Liver (tissue), 9 donors: Measurements from ENCODE around the gene MAP3K12. TPM values are rescaled to one million over a fixed set of nuclear protein-coding genes. Genes with fewer than 3 reads are reported as not detected.

Experiments used
- DNase-seq: peaks from one replicate; pipeline ENCODE4 v3.0.0-alpha.2; 2017; ENCODE audit warnings: low spot score
- H3K27ac ChIP-seq, 2 donors: one replicate each; pipeline ENCODE4 v1.7.0; 2013; ENCODE audit warnings: inconsistent platforms in 2 of 2, low read length in 2 of 2, control low read depth in 1 of 2, low read depth in 1 of 2, mild to moderate bottlenecking in 1 of 2
- H3K27me3 ChIP-seq, 4 donors: one replicate each; pipeline versions ENCODE4 v1.6.1 to v1.7.0; 2013; ENCODE audit warnings: low read length in 3 of 4, inconsistent platforms in 1 of 4, mild to moderate bottlenecking in 1 of 4, moderate library complexity in 1 of 4; ENCODE audit not compliant: control insufficient read depth in 4 of 4, insufficient read depth in 4 of 4
- H3K36me3 ChIP-seq, 4 donors: one replicate each; pipeline versions ENCODE4 v1.6.1 to v1.7.0; 2013; ENCODE audit warnings: low read length in 3 of 4, mild to moderate bottlenecking in 3 of 4, low read depth in 1 of 4, moderate library complexity in 1 of 4; ENCODE audit not compliant: control insufficient read depth in 4 of 4, insufficient read depth in 3 of 4
- H3K4me1 ChIP-seq, 4 donors: one replicate each; pipeline versions ENCODE4 v1.6.1 to v1.7.0; 2013; ENCODE audit warnings: low read length in 3 of 4, mild to moderate bottlenecking in 3 of 4, moderate library complexity in 1 of 4; ENCODE audit not compliant: control insufficient read depth in 4 of 4, insufficient read depth in 4 of 4
- H3K4me3 ChIP-seq, 3 donors: one replicate each; pipeline versions ENCODE4 v1.6.1 to v1.7.0; 2013; ENCODE audit warnings: low read length in 3 of 3, control low read depth in 1 of 3, low read depth in 1 of 3, mild to moderate bottlenecking in 1 of 3
- H3K9ac ChIP-seq, 2 donors: one replicate each; pipeline ENCODE4 v1.7.0; 2013; ENCODE audit warnings: low read length in 2 of 2, mild to moderate bottlenecking in 2 of 2, moderate library complexity in 2 of 2, control low read depth in 1 of 2, low read depth in 1 of 2
- H3K9me3 ChIP-seq, 4 donors: one replicate each; pipeline versions ENCODE4 v1.6.1 to v1.7.0; 2013; ENCODE audit warnings: low read length in 3 of 4; ENCODE audit not compliant: control insufficient read depth in 4 of 4
- EGR1 ChIP-seq, 2 donors: IDR thresholded peaks; 2 replicates each; pipeline ENCODE4 v1.6.1; 2016 to 2018; ENCODE audit warnings: antibody characterized with exemption in 2 of 2, low read depth in 2 of 2
- FOXA1 ChIP-seq: IDR thresholded peaks from 2 replicates; pipeline ENCODE4 v1.6.1; 2016; ENCODE audit warnings: antibody characterized with exemption
- FOXA2 ChIP-seq: IDR thresholded peaks from 2 replicates; pipeline ENCODE4 v1.6.1; 2016; ENCODE audit warnings: antibody characterized with exemption
- GABPA ChIP-seq, 2 donors: IDR thresholded peaks in 1 of 2; conservative IDR thresholded peaks in 1 of 2; 2 replicates each; pipeline ENCODE4 v1.6.1; 2016; ENCODE audit warnings: antibody characterized with exemption in 2 of 2, mild to moderate bottlenecking in 1 of 2, moderate library complexity in 1 of 2
- HNF4A ChIP-seq, 2 donors: conservative IDR thresholded peaks; 2 replicates each; pipeline ENCODE4 v1.6.1; 2016; ENCODE audit warnings: antibody characterized with exemption in 2 of 2, mild to moderate bottlenecking in 2 of 2
- HNF4G ChIP-seq: IDR thresholded peaks from 2 replicates; pipeline ENCODE4 v1.6.1; 2016; ENCODE audit warnings: antibody characterized with exemption
- JUND ChIP-seq, 2 donors: IDR thresholded peaks; 2 replicates each; pipeline ENCODE4 v1.6.1; 2016; ENCODE audit warnings: antibody characterized with exemption in 2 of 2
- NR2F2 ChIP-seq: IDR thresholded peaks from 2 replicates; pipeline ENCODE4 v1.6.1; 2016; ENCODE audit warnings: antibody characterized with exemption
- RAD21 ChIP-seq, 2 donors: IDR thresholded peaks; 2 replicates each; pipeline ENCODE4 v1.6.1; 2016; ENCODE audit warnings: antibody characterized with exemption in 2 of 2, mild to moderate bottlenecking in 2 of 2
- RXRA ChIP-seq, 2 donors: IDR thresholded peaks; 2 replicates each; pipeline ENCODE4 v1.6.1; 2017 to 2018; ENCODE audit warnings: antibody characterized with exemption in 2 of 2, mild to moderate bottlenecking in 1 of 2
- SP1 ChIP-seq: IDR thresholded peaks from 2 replicates; pipeline ENCODE4 v1.6.1; 2018; ENCODE audit warnings: antibody characterized with exemption, mild to moderate bottlenecking
- TAF1 ChIP-seq: conservative IDR thresholded peaks from 2 replicates; pipeline ENCODE4 v1.6.1; 2016; ENCODE audit warnings: antibody characterized with exemption, mild to moderate bottlenecking
- YY1 ChIP-seq: IDR thresholded peaks from 2 replicates; pipeline ENCODE4 v1.6.1; 2016; ENCODE audit warnings: antibody characterized with exemption, mild to moderate bottlenecking
- WGBS: extraction: QIAGEN DNeasy Blood & Tissue Kit; methylation state at CpG from one replicate; pipeline ENCODE4 v1.1.7; 2013; 5-methylcytosine and 5-hydroxymethylcytosine counted together
- polyA plus RNA-seq, 2 donors: library from polyadenylated mRNA; stranded (reverse) in 1 of 2; unstranded in 1 of 2; fragments of 200-250 nt in 1 of 2; fragments of >200 nt in 1 of 2; fragmentation: Nextera tagmentation in 1 of 2; extraction: Ambion mirVana in 1 of 2; gene quantifications; one replicate each; pipeline versions ENCODE4 v1.2.1 to v1.2.3, GENCODE V29; 2013 to 2015
- total RNA-seq, 2 donors: library from RNA; depleted of rRNA; stranded (reverse); fragments of >200 nt; gene quantifications; one replicate each; pipeline ENCODE4 v1.2.3, GENCODE V29; 2014
- TF ChIP-seq, protein P1 (sequence below): IDR thresholded peaks from 2 replicates; pipeline ENCODE4 v1.6.1; 2016; ENCODE audit warnings: antibody characterized with exemption, mild to moderate bottlenecking
- TF ChIP-seq, protein P2 (sequence below): IDR thresholded peaks from 2 replicates; pipeline ENCODE4 v1.6.1; 2016; ENCODE audit warnings: antibody characterized with exemption
- TF ChIP-seq, protein P3 (sequence below): IDR thresholded peaks from 2 replicates; pipeline ENCODE4 v1.6.1; 2016; ENCODE audit warnings: antibody characterized with exemption
- TF ChIP-seq, protein P4 (sequence below): fragments of 150-350 bp; IDR thresholded peaks from 2 replicates; pipeline ENCODE4 v1.5.1; 2017; ENCODE audit warnings: improper control_type of control experiment, low read depth, low read length; ENCODE audit not compliant: missing input control
- TF ChIP-seq, protein P5 (sequence below): IDR thresholded peaks from 2 replicates; pipeline ENCODE4 v1.6.1; 2016; ENCODE audit warnings: antibody characterized with exemption
- donor health status: healthy.
- donor health status: healthy.
- donor health status: healthy.
- donor health status: healthy.
- donor health status: healthy.

The MAP3K12 gene
- total and polyA plus RNA-seq, 4 donors: 0.53 to 2.4 (median 1.5) TPM

DNA sequence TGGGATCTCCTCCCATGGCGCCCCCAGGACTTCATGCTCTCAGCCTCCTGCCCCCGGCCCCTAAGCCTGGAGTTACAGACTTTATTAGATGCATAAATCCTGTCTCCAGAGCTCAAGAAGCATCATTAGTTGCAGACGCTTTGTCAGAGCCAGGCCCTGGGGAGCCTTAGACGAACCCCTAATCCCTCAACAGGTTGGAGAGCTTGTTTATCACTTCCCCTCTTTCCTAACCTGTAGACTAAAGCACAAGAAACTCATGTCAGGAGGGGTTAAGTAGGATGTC, 8.3 kb upstream of the MAP3K12 start:
- Histone ChIP-seq H3K4me1 (peaks cover 1 to 7% (median 5%) of the 10 kb centered on the region in 4 donors), H3K9me3 (no peaks in the 10 kb centered on the region), H3K27ac (no peak overlapping the region), H3K4me3 (no peak overlapping the region), H3K36me3 (peaks cover 0 to 27% (median 14%) of the 10 kb centered on the region in 4 donors), H3K9ac (no peak overlapping the region), H3K27me3 (no peaks in the 10 kb centered on the region)
- TF ChIP-seq EGR1 (IDR thresholded peaks at IDR 0.05; ENCODE audit: low read depth in 2 of 2) (no peak), FOXA1 (no peak), NR2F2 (no peak), GABPA (IDR thresholded peaks at IDR 0.05 in 1 of 2, conservative IDR thresholded peaks at IDR 0.05 in 1 of 2) (no peak), RAD21 (IDR thresholded peaks at IDR 0.05) (no peak), YY1 (no peak), SP1 (no peak), FOXA2 (no peak), TAF1 (no peak), RXRA (IDR thresholded peaks at IDR 0.05) (no peak), HNF4G (no peak), JUND (IDR thresholded peaks at IDR 0.05) (no peak), HNF4A (conservative IDR thresholded peaks at IDR 0.05) (no peak)
- TF ChIP-seq, protein P1, sequence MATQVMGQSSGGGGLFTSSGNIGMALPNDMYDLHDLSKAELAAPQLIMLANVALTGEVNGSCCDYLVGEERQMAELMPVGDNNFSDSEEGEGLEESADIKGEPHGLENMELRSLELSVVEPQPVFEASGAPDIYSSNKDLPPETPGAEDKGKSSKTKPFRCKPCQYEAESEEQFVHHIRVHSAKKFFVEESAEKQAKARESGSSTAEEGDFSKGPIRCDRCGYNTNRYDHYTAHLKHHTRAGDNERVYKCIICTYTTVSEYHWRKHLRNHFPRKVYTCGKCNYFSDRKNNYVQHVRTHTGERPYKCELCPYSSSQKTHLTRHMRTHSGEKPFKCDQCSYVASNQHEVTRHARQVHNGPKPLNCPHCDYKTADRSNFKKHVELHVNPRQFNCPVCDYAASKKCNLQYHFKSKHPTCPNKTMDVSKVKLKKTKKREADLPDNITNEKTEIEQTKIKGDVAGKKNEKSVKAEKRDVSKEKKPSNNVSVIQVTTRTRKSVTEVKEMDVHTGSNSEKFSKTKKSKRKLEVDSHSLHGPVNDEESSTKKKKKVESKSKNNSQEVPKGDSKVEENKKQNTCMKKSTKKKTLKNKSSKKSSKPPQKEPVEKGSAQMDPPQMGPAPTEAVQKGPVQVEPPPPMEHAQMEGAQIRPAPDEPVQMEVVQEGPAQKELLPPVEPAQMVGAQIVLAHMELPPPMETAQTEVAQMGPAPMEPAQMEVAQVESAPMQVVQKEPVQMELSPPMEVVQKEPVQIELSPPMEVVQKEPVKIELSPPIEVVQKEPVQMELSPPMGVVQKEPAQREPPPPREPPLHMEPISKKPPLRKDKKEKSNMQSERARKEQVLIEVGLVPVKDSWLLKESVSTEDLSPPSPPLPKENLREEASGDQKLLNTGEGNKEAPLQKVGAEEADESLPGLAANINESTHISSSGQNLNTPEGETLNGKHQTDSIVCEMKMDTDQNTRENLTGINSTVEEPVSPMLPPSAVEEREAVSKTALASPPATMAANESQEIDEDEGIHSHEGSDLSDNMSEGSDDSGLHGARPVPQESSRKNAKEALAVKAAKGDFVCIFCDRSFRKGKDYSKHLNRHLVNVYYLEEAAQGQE: no peak
- TF ChIP-seq, protein P2, sequence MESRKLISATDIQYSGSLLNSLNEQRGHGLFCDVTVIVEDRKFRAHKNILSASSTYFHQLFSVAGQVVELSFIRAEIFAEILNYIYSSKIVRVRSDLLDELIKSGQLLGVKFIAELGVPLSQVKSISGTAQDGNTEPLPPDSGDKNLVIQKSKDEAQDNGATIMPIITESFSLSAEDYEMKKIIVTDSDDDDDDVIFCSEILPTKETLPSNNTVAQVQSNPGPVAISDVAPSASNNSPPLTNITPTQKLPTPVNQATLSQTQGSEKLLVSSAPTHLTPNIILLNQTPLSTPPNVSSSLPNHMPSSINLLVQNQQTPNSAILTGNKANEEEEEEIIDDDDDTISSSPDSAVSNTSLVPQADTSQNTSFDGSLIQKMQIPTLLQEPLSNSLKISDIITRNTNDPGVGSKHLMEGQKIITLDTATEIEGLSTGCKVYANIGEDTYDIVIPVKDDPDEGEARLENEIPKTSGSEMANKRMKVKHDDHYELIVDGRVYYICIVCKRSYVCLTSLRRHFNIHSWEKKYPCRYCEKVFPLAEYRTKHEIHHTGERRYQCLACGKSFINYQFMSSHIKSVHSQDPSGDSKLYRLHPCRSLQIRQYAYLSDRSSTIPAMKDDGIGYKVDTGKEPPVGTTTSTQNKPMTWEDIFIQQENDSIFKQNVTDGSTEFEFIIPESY: no peak
- TF ChIP-seq, protein P3, sequence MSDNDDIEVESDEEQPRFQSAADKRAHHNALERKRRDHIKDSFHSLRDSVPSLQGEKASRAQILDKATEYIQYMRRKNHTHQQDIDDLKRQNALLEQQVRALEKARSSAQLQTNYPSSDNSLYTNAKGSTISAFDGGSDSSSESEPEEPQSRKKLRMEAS: no peak
- TF ChIP-seq, protein P4, sequence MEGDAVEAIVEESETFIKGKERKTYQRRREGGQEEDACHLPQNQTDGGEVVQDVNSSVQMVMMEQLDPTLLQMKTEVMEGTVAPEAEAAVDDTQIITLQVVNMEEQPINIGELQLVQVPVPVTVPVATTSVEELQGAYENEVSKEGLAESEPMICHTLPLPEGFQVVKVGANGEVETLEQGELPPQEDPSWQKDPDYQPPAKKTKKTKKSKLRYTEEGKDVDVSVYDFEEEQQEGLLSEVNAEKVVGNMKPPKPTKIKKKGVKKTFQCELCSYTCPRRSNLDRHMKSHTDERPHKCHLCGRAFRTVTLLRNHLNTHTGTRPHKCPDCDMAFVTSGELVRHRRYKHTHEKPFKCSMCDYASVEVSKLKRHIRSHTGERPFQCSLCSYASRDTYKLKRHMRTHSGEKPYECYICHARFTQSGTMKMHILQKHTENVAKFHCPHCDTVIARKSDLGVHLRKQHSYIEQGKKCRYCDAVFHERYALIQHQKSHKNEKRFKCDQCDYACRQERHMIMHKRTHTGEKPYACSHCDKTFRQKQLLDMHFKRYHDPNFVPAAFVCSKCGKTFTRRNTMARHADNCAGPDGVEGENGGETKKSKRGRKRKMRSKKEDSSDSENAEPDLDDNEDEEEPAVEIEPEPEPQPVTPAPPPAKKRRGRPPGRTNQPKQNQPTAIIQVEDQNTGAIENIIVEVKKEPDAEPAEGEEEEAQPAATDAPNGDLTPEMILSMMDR: no peak
- TF ChIP-seq, protein P5, sequence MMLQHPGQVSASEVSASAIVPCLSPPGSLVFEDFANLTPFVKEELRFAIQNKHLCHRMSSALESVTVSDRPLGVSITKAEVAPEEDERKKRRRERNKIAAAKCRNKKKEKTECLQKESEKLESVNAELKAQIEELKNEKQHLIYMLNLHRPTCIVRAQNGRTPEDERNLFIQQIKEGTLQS: no peak
- WGBS: 90% methylated on average over 4 of the region's 4 CpGs
- DNase-seq: no peak
